NCI-H187 treated with DMSO at 0.1 percent for 48 hours (cell line): ENCODE measurements around the gene TCF15.
"Not testable (repeated sequence)": the region's sequence is repeated elsewhere in the genome, so short reads cannot be mapped to it uniquely, and the experiment has no call there.

Experiments
- DNase-seq: peaks from one replicate; lab custom pipeline; 2025; lab: John Stamatoyannopoulos, UW

The TCF15 gene

DNA sequence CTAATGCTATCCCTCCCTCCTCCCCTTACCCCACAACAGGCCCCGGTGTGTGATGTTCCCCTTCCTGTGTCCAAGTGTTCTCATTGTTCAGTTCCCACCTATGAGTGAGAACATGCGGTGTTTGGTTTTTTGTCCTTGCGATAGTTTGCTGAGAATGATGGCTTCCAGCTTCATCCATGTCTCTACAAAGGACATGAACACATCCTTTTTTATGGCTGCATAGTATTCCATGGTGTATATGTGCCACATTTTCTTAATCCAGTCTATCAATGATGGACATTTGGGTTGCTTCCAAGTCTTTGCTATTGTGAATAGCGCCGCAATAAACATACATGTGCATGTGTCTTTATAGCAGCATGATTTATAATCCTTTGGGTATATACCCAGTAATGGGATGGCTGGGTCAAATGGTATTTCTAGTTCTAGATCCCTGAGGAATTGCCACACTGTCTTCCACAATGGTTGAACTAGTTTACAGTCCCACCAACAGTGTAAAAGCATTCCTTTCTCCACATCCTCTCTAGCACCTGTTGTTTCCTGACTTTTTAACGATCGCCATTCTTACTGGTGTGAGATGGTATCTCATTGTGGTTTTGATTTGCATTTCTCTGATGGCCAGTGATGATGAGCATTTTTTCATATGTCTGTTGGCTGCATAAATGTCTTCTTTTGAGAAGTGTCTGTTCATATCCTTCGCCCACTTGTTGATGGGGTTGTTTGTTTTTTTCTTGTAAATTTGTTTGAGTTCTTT, 31.0 kb downstream of the TCF15 start:
- not testable (repeated sequence) for DNase-seq

DNA sequence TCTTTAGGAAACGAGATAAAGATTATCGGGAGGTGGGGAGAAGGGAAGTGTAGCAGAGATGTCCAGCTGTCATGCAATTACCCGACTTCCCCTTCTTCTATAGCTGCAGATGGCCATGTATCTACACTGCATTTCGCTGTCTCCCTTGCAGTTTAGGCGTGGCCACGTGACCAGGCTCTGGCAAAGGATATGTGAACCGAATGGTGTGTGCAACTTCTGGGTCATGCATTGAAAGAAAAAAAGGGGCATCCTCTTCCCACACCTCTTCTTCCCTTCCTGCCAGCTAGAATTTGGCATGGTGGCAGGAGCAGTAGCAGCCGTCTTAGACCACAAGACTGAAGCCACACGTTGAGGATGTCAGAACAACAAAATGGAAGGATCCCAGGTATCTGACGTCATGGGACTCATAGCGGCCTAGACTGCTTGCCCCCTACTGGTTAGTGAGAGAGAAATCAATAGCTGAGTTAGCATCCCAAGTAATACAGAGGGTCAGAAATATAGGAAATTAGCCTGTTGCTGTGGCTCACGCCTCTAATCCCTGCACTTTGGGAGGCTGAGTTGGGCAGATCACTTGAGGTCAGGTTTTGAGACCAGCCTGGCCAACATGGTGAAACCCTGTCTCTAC, 32.8 kb downstream of the TCF15 start:
- no peak for DNase-seq

DNA sequence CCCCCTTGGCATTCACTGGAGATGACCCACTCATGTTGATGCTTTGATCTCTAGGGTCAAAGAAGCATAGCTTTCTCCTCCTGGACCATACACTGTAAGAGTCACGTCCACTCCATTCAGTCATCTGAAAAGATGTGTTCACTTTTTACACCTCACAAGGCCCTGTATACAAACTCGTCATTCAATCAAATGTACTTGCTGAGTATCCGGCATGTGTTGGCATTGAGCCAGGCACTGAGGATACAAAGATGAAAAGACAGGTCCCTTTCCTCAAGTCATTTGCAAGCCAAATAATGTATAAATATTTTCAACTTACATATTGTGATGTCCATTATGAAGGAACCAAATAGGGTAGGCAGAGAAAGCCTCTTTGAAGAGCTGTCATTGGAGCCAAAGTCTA, 34.0 kb downstream of the TCF15 start:
- DNase-seq = no peak

DNA sequence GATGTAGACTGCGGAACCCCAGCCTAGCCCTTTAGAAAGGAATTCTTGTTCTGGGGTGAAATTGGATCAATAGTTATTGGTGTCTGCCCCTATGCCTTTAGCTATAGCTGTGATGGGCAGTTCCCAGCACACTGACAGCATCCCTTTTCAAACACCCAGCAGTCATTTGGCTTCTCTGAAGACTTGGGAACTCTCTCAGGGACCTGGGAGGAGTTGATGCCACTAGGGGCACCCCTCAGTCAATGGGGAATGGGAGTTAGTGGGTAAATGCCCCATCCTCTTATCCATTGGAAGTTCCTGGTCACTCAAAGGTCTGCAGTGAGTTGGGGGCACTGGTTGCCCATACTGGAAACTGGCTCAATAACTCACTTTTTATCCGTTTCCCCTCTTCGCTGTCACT, 34.9 kb downstream of the TCF15 start:
- DNase-seq = no peak

DNA sequence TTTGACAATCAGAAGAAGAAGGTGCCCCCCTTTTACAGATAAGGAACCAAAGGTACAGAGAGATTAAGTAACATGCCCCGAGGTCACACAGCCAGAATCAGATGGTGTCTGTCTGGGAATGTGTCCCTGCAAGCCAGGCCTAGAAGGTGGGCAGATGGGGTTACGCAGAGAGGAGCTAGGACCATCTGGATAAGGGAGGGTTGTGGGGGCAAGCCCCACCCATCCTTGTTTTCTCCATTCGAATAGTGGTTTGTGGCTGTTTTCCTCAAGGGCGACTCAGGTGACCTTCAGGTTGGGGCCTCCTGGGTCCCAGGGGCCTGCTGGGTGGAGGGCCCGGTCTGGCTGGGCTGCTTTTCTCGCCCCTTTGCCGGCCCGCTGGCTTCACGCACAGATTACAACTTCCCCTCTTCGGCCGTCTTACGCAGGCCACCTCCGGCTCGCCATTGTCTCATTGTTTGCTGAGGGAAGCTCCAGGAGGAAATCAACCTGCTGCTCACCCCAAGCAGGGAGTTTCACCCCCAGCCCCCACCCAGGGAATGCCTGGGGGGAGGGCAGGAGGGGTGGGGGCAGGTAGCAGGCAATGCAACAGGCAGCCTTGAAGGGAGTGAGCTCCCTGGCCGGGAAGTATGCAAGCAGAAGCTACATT, 35.7 kb downstream of the TCF15 start:
- no peak for DNase-seq

DNA sequence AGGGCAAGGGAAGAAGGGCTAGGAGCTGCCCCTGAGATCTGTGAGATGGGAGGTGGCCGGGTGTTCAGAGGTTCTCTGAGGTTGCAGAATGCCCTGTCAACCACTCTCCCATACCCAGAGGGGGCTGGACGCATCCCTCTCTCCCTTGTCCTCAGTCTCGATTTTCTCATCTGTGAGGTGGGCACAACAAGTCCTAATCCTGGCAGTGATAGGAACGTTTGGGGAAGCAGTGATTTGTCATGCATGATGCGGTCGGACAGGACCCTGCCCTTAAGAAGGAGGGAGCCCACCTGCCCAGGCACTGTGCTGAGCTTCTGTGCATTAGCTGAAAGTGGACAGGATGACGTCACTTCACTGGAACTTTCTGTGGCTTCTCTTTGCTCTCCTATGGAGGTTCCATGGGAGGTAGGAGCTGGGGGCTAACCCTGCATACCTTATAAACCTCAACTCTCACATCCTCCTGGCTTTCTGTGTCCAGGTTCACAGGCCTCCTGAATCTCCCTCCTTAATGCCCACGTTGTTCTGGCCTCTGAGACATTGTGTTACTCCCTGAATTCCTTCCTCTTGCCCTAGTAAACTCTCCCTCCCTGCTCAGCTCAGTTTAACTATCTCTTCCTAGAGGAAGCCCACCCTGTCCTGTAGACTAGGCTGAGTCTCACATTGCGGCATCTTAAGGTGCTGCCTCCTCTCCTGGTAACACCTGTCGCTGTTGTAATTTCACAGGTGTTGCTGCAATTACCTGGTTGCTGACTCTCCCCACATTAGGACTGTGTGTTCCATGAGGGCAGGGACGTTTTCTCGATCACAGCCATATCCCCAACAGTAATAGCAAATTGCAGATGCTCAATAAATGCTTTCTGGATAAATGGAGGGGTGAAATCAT, 36.5 kb downstream of the TCF15 start:
- no peak for DNase-seq

DNA sequence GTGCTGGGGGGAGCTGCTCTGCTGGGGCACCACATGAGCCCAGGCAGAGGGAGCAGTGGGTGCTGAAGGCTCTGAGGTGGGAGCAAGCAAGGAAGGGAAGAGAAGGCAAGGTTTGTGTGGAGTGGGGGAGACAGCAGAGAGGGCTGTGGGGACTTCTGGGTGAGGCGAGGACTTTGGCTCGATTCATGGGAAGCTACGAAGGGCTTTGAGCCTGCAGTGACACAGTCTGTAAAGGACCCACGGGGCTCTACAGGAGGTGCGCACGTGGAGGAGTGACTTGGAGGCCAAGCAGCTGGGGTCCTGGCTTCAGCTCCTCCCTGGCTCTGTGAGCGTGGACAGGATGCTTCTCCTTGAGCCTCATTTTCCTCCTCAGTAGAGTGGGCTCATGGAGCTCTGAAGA, 37.4 kb downstream of the TCF15 start:
- no peak for DNase-seq

DNA sequence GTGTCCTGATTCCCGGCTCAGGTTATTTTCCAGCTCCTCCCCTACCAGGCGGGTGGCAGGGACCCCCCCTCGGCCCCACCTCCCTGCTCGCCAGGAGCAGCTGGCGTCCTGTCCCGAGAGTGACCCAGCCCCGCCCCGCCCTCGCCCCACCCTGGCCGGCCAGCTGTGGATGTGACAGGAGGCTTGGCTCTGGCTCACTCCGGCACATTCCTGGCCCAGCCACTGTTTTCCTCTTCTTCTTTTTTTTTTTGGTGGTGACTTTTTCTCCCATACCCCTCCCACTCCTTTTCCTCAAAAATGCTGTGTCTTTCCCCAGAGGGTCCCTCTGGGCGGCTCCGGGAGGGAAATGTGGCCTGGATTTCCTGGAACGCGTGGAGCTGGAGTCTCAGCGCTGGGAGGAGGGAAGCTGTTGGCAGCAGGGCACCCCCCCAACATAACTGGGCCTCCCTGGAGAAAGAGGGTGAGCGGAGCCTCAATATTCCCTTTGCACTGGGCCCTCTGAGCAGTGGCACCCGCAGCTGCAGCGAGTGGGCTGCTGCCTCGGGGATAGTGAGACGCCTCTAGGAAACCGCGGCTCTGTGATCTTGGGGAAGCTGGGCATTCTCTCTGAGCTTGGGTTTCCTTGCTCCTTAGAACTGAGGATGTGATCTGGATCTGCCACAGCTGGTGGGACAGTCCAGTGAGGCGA, 38.2 kb downstream of the TCF15 start:
- no peak for DNase-seq

DNA sequence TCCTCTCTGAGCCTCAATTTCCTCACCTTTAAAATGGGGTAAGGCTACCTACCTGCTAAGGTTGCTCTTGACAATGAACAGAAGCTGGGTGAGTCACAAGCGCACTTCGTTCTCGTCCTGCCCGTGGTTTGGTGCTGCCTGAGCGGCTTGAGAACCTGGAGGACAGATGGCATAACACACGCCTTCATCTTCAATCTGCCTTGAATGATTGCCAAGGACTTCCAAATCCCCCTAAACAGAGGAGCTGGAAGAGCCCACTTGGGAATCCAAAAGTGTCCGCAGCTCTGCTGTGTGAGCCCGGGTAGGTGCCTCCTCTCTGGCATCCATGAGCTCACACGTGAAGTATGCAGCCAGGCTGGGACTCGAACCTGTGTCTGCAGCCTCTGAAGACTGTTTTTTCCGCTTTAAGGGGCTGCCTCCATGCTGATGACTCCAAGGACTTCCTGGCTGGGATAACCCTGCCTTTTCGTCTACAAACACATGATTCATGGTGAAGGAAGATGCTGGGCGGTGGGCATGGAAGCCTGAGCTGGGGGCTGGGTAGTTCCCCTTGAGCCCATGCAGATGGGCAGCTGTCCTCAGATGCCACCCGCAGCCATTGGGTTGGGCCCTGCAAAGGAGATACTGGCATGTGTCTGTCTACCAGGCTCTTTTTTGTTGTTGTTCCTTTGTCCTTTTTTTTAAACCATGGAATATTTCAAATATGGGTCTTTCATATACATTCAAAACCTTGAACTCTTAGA, 41.3 kb downstream of the TCF15 start:
- DNase-seq = no peak

DNA sequence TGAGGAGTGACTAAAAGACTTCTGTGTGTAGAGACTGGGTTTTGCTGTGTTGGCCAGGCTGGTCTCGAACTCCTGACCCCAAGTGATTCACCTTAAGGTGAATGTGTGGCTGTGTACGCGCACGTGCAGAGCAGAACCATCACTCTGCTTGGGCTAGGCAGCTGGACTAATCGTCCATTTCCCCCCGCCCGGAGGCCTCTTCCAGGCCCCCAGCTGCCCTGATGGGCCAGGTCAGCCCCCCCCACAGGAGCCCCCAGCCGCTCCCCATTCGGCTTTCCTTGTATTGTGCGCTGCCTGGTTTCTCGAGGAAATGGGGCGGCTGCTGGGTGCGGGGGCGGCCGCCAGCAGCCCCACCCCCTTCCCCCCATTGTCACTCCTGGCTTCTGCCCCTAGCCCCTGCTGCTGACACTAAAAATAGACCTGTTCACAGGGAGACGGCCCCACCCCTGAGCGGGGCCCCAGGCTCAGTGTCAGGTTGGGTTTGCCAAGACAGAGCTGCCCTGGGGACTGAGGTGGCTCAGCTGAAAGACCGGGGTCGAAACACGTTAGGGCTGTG, 41.9 kb downstream of the TCF15 start:
- no peak for DNase-seq

DNA sequence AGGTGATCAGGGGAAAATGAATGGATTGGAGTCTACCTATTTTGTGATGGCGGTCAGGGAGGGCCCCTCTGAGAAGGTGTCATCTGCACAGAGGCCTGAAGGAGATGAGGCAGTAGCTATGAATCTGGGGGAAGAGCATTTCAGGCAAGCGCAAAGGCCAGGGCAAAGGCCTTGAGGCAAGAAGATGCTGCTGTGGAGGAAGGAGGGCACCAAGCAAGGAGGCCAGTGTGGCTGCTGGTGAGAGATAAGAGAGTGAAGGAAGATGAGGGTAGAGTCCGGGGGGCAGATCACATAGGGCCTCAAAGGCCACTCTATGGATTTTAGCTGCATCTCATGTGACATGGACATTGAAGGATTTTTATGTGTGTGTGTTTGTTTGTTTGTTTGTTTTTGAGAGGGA, 45.9 kb downstream of the TCF15 start:
- DNase-seq = no peak

DNA sequence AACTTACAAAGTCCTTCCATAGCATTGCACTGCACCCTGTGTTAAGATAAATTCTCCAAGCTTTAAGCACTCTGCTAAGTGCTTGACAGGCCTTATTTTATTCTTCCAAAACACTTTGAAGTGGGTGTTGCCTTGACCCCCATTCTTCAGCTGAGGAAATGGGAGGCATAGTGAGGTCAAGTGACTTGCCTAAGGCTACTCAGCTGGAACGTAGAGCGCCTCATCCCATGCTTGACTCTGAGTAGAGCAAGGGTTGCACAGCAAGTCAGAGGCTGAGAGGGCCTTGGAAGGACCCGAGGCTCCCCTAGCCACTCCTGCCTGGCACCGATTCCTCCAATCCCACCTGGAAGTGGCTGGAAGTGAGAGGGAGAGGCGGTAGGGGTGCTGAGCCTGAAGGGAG, 46.9 kb downstream of the TCF15 start:
- no peak for DNase-seq

DNA sequence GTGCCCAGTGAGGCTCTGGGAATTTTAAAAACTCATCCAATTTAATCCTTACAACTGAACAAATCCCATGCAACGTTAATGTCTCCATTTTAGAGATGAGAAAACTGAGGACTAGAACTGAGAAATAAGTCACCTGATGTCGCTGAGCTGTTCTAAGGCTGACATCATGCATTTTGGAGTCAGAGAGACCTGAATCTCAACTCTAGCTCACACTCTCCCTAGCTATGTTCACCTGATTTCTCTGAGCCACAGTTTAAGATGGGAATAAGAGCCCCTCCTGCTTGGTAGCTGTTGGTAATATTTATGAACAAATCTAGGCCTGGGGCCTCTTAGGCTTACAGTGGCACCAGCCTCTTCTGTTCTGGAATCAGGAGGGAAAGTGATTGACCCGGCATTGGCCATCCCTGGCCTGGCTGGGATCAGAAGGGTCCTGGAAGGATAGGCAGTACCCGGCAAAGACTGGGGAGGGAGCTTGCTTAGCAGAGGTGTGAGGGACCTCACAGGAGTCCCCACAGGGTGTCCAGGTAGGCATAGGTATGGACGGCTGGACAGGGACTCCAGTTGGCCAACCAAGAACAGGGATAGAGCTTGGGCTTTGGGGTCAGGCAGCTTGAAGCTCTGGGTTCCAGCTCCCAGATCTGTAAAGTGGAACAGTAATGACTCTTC, 47.7 kb downstream of the TCF15 start:
- DNase-seq = no peak

DNA sequence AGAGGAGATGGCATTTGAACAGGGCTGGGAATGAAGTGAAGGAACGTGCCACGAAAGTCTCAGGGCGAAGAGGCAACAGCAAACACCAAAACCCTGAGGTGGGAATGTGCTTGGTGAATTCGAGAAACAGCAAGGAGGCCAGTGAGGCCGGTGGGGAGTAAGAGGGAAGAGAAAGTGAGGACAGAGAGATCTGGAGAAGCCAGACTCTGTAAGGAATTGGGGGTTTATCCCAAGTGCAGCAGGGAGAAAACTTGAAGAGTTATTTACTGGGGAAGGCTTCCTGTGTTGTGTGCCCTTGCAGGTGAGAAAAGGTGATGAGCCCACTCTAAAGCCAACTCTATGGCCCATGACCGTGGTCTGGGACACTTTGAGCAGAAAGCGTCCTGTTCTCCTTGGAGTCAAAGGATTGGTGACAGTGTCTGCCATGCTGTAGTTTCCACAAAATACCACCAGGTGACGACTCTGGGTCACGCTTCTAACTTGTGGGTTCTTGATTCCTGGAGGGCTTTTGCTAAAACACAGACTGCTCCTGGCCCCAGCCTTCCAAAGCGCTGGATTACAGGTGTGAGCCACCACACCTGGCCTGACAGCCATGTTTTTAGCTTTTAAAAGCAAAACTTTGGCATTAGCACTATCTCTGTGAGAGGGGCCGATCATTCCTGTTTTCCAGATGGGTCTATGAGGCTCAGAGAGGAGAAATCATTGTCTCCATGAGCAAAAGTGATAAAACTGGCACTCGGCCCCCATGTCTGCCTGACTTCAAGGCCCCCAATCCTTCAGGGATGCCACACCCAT, 48.5 kb downstream of the TCF15 start:
- no peak for DNase-seq

DNA sequence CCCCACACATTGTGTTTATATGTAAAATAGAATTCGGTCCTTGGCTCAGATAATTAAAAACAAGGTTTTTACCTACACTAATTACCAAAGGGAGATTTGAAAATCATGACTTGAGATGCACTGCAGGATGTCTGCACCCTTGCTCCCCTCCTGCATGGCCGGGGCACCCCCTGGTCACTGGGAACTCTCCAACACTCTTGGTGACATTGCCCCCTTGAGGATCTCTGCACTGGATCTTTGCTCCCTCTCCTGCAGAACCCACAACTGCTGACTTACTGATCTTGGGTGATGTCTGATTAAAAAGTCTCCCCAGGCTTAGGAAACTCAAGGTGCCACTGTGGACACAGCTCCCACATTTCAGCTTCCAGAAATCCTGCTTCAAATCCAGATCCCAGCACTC, 49.4 kb downstream of the TCF15 start:
- no peak for DNase-seq

DNA sequence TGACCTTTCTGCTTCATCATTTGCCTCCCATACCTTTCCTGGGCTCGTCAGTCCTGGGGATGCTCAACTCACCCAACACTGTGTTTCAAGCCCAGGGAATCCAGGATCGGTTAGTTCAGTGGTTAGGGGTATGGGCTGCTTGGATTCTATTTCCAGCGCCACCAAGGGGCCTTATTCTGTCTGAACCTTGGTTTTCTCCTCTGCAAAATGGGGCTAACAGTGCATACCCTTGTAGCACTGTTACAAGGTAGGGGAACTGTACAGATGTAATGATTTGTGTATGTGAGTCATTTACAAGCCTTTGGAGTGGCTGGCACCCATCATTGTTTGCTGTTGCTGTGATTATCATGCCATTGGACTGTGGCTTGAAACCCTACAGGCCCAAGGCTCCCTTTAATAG, 52.0 kb downstream of the TCF15 start:
- no peak for DNase-seq

DNA sequence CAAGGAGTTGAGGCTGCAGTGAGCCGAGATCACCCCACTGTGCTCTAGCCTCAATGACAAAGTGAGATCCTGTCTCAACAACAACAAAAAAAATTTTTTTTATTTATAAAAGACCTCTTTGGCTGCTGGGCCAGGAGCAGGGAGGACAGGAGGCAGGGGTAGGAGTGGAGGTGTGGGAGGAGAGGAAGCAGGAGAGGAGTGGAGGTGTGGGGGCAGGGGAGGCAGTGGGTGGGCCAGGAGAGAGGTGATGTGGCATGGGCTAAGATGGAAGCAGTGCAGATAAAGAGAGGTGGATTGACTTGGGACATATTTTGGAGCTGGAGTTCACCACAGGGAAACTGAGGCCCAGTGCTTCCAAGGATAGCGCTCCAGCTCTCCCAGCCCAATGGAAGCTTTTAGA, 53.1 kb downstream of the TCF15 start:
- no peak for DNase-seq

DNA sequence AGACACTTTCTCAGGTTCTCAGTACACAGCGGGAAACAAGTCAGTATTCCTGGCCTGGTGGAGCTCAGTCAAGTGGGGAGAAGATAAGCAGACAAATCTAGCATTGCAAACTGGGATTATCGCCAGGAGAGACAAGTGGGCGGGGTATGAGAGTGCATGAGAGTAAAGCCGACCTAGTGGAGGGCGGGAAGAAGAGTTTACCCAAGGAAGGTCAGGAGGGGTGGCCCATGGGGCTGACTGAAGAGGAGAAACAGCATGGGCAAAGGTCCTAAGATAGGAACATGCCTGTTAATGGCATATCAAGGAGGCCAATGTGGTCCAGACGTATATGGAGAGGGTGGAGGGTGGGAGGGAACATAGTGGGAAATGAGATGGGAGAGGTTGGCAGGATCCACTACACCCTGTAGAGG, 54.1 kb downstream of the TCF15 start:
- DNase-seq = no peak
